GM23248 (cell line): ENCODE data around the gene ADM2.

Source experiments
- EZH2 ChIP-seq: fragments of 200-600 bp; sonication (generic); IDR thresholded peaks from 2 replicates; pipeline ENCODE4 v1.6.1; 2018; ENCODE audit warnings: antibody characterized with exemption, mild to moderate bottlenecking; ENCODE audit not compliant: insufficient read depth, poor library complexity, severe bottlenecking
- EZH2phosphoT487 ChIP-seq: fragments of 200-600 bp; sonication (generic); IDR thresholded peaks from 2 replicates; pipeline ENCODE4 v1.6.1; 2018; ENCODE audit warnings: antibody characterized with exemption, moderate library complexity, mild to moderate bottlenecking, low read depth; ENCODE audit not compliant: insufficient read depth

- TF ChIP-seq EZH2 (no peak), EZH2phosphoT487 (no peak)
Measured at GRCh38 chr22:50506611-50507420, 25.5 kb downstream of the ADM2 start.
